Endothelial cell of umbilical vein (primary cell): Measurements from ENCODE around the gene LHX5. TPM values are rescaled to one million over a fixed set of nuclear protein-coding genes. Genes with fewer than 3 reads are reported as not detected.

Experiments
- BruUV-seq: library from RNA; stranded (reverse); fragments of 400-500 nt; replicated peaks from 2 replicates; lab custom pipeline; 2021; lab: Mats Ljungman, UMichigan
- CTCF ChIA-PET: fragments of 300-600, 350-600 bp; sonication (Branson Sonifier 250); formaldehyde crosslinking; loops from one replicate; lab custom pipeline; 2021; ENCODE audit warnings: antibody characterized with exemption, inconsistent platforms; lab: Charles Lee
- POLR2A ChIA-PET: fragments of 300-600, 350-600 bp; sonication (Branson Sonifier 250); formaldehyde crosslinking; loops from one replicate; lab custom pipeline; 2021; ENCODE audit warnings: antibody characterized with exemption, inconsistent platforms; lab: Charles Lee
- DNase-seq: peaks from one replicate; pipeline ENCODE4 v3.0.0-alpha.2; 2011; ENCODE audit warnings: low read depth, low spot score
- FAIRE-seq: peaks from 2 replicates; lab custom pipeline; 2011; peaks lifted over from hg19 to GRCh38; lab: Jason Lieb, UNC
- H2AFZ ChIP-seq: 2 replicates; pipeline ENCODE4 v1.6.0; 2012; ENCODE audit warnings: low read depth, low read length, control low read depth, inconsistent platforms
- H3K27ac ChIP-seq: 2 replicates; pipeline ENCODE4 v1.5.1; 2011; ENCODE audit warnings: low read depth, mild to moderate bottlenecking, control low read depth, low read length, moderate library complexity; ENCODE audit not compliant: insufficient read depth
- H3K27me3 ChIP-seq, 2 experiments: 2 replicates each; pipeline versions ENCODE4 v1.6.0 to v1.6.1; 2011; ENCODE audit warnings: low read length in 2 of 2, mixed read lengths in 1 of 2; ENCODE audit not compliant: control insufficient read depth in 2 of 2, insufficient read depth in 2 of 2
- H3K36me3 ChIP-seq, 2 experiments: 2 replicates in 1 of 2; 3 replicates in 1 of 2; pipeline ENCODE4 v1.5.1; 2011; ENCODE audit warnings: low read length in 2 of 2, mild to moderate bottlenecking in 1 of 2, moderate library complexity in 1 of 2; ENCODE audit not compliant: control insufficient read depth in 2 of 2, insufficient read depth in 2 of 2; ENCODE audit errors: extremely low read depth in 1 of 2
- H3K4me1 ChIP-seq: 3 replicates; pipeline ENCODE4 v1.5.1; 2011; ENCODE audit warnings: mild to moderate bottlenecking, low read length; ENCODE audit not compliant: control insufficient read depth, insufficient read depth; ENCODE audit errors: extremely low read depth
- H3K4me2 ChIP-seq: 2 replicates; pipeline ENCODE4 v1.6.1; 2011; ENCODE audit warnings: low read length, control low read depth, mixed read lengths; ENCODE audit not compliant: insufficient read depth
- H3K4me3 ChIP-seq, 3 experiments: fragments of 200-600 bp in 1 of 3; sonication (generic), shearing (Covaris generic) in 1 of 3; replicated peaks in 1 of 3; 2 replicates each; pipeline ENCODE4 v1.5.1; 2011 to 2016; ENCODE audit warnings: control low read depth in 3 of 3, low read length in 3 of 3, mild to moderate bottlenecking in 2 of 3, inconsistent platforms in 1 of 3, low read depth in 1 of 3, moderate library complexity in 1 of 3; ENCODE audit not compliant: insufficient read depth in 1 of 3
- H3K79me2 ChIP-seq: 2 replicates; pipeline ENCODE4 v1.6.0; 2012; ENCODE audit warnings: low read length, inconsistent platforms; ENCODE audit not compliant: control insufficient read depth, insufficient read depth
- H3K9ac ChIP-seq: replicated peaks from 2 replicates; pipeline ENCODE3; 2011; ENCODE audit warnings: low read length, control low read depth; ENCODE audit not compliant: insufficient read depth; ENCODE audit errors: extremely low read depth
- H3K9me1 ChIP-seq: replicated peaks from 3 replicates; pipeline ENCODE4 v1.6.0; 2011; ENCODE audit warnings: mild to moderate bottlenecking, low read length; ENCODE audit not compliant: control insufficient read depth, insufficient read depth; ENCODE audit errors: extremely low read depth
- H3K9me3 ChIP-seq: replicated peaks from 2 replicates; pipeline ENCODE4 v1.5.1; 2012; ENCODE audit warnings: low read length, inconsistent platforms; ENCODE audit not compliant: control insufficient read depth, insufficient read depth
- H4K20me1 ChIP-seq: replicated peaks from 2 replicates; pipeline ENCODE3; 2011; ENCODE audit warnings: mild to moderate bottlenecking, low read length; ENCODE audit not compliant: control insufficient read depth, insufficient read depth; ENCODE audit errors: extremely low read depth
- CTCF ChIP-seq, 2 donors: IDR thresholded peaks; 1 replicate in 1 of 2; 2 replicates in 1 of 2; pipeline ENCODE4 v1.5.1; 2011; ENCODE audit warnings: low read length in 2 of 2, mild to moderate bottlenecking in 2 of 2, moderate library complexity in 2 of 2, control low read depth in 1 of 2, inconsistent platforms in 1 of 2, low read depth in 1 of 2; ENCODE audit not compliant: insufficient read depth in 1 of 2; ENCODE audit errors: extremely low read depth in 1 of 2
- EZH2 ChIP-seq: IDR thresholded peaks from 2 replicates; pipeline ENCODE4 v1.6.1; 2012; ENCODE audit warnings: borderline replicate concordance, low read depth, mild to moderate bottlenecking, moderate library complexity, low read length, inconsistent platforms; ENCODE audit not compliant: severe bottlenecking
- FOS ChIP-seq: IDR thresholded peaks from 2 replicates; pipeline ENCODE4 v1.6.1; 2011; ENCODE audit warnings: mild to moderate bottlenecking, low read length, moderate library complexity, borderline replicate concordance; ENCODE audit not compliant: insufficient read depth
- GATA2 ChIP-seq: IDR thresholded peaks from 2 replicates; pipeline ENCODE4 v1.7.0; 2011; ENCODE audit warnings: low read depth, mild to moderate bottlenecking, moderate library complexity, mixed read lengths, low read length; ENCODE audit not compliant: insufficient read length, insufficient read depth
- JUN ChIP-seq: IDR thresholded peaks from 2 replicates; pipeline ENCODE4 v1.6.1; 2011; ENCODE audit warnings: borderline replicate concordance, low read depth; ENCODE audit not compliant: insufficient read length, insufficient read depth
- MYC ChIP-seq: IDR thresholded peaks from one replicate; pipeline ENCODE4 v1.6.1; 2011; ENCODE audit warnings: mild to moderate bottlenecking, low read depth, low read length
- POLR2A ChIP-seq: IDR thresholded peaks from 2 replicates; pipeline ENCODE4 v1.6.1; 2012; ENCODE audit warnings: low read depth, mild to moderate bottlenecking, control low read depth, low read length
- POLR2AphosphoS5 ChIP-seq: IDR thresholded peaks from 2 replicates; pipeline ENCODE4 v1.6.1; 2012; ENCODE audit warnings: low read depth, mild to moderate bottlenecking, control low read depth, low read length, moderate library complexity; ENCODE audit not compliant: insufficient read depth
- dilution Hi-C: fragments of 300-500 bp; cut with MboI; formaldehyde crosslinking; loops from one replicate; pipeline ENCODE4 v1.15.0; 2019; ENCODE audit warnings: low sequenced_read_pairs; ENCODE audit not compliant: extremely low pct_ligation_motif_present
- intact Hi-C: fragments of 100-400 bp; cut with micrococcal nuclease; formaldehyde crosslinking; loops from one replicate; pipeline ENCODE4 v1.10.0; 2022
- polyA plus RNA-seq, 4 experiments: library from polyadenylated mRNA; depleted of rRNA in 3 of 4; stranded (reverse) in 3 of 4; unstranded in 1 of 4; fragments of >200 nt; gene quantifications; 2 replicates each; pipeline versions ENCODE4 v1.2.1 to v1.2.3, GENCODE V29; 2011 to 2012; ENCODE audit warnings: missing spikeins in 1 of 4
- total RNA-seq: library from RNA; stranded (reverse); gene quantifications from 2 replicates; pipeline ENCODE4 v1.2.3, GENCODE V29; 2021
- TF ChIP-seq, protein P1 (sequence below): IDR thresholded peaks from 2 replicates; pipeline ENCODE4 v1.6.1; 2011; ENCODE audit not compliant: insufficient read depth, insufficient read length

Gene LHX5
- total and polyA plus RNA-seq, 2 donors (not counting 3 experiments of a cell fraction or from before 2014, with no cell fraction given) = not detected

- Histone ChIP-seq H3K9me3 (no peaks in the 10 kb centered on the region), H3K4me2 (no peak overlapping the region), H4K20me1 (no peaks in the 10 kb centered on the region), H3K4me3 (no peak overlapping the region), H2AFZ (no peak overlapping the region), H3K36me3 (no peaks in the 10 kb centered on the region), H3K4me1 (no peaks in the 10 kb centered on the region), H3K79me2 (no peaks in the 10 kb centered on the region), H3K9me1 (no peaks in the 10 kb centered on the region), H3K27me3 (peaks cover 2 to 6% of the 10 kb centered on the region in 2 experiments), H3K9ac (no peak overlapping the region), H3K27ac (no peak overlapping the region)
- dilution Hi-C loops (no loop called here), intact Hi-C loops (no loop called here)
- ChIA-PET CTCF (interaction anchor here (0.7 to 2.0 kb wide), 3 partner anchors 11 to 456 kb away, joined by 3 to 9 read pairs (median 4); no protein-coding TSS in a partner anchor), POLR2A (no interaction called here)
- DNase-seq (no peak), FAIRE-seq (no peak)
- BruUV-seq = no TSS peak
- no peak for TF ChIP-seq POLR2A
- TF ChIP-seq, protein P1, sequence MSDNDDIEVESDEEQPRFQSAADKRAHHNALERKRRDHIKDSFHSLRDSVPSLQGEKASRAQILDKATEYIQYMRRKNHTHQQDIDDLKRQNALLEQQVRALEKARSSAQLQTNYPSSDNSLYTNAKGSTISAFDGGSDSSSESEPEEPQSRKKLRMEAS = no peak
- no peak for TF ChIP-seq JUN
- TF ChIP-seq FOS = no peak
- no peak for TF ChIP-seq CTCF (IDR thresholded peaks at IDR 0.05; ENCODE audit: extremely low read depth in 1 of 2, insufficient read depth in 1 of 2, low read depth in 1 of 2, low read length in 2 of 2)
- no peak for TF ChIP-seq MYC
- no peak for TF ChIP-seq POLR2AphosphoS5
- no peak for TF ChIP-seq GATA2
- no peak for TF ChIP-seq EZH2
These were observed 15.5 kb downstream of the LHX5 start for GRCh38 chr12:113456199-113456598.
